ENCODE results near the gene FAM229B.

FAM229B gene

DNA sequence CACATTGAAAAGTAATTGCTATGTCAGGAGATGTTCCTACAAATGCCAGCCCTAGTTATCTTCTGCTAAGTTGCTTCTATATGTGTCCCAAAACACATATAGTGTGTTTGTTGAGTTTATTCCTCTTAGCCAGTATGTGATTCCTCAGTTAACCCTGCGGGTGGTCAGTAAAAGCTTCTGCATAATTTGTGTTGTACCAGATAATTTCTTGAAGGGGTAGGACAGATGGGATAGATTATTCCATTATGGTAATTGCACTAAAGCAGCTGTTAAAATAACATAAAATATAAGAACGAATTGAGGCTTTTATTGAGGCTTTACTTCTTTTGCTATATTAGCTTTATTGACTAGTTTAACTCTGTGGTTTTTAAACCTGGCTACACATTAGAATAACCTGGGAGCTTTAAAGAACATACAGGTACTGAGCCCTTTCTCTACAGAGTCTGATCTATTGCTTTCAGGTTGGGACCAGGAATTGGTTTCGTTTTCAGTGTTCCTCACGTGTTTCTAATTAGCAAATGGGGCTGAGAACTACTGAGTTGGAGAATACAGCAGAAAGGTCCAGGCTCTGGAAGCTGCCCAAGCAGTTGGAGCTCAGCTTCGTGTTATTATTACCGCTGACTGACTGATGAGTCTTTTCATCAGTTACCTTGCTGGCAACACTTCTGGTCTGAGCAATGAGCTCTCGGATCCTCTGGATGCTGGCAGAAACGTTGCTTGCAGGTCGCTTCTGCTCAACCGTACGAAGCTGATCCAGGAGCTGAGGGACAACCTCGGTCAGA is 56.9 kb downstream of the FAM229B start:
- DNase-seq = no peak

DNA sequence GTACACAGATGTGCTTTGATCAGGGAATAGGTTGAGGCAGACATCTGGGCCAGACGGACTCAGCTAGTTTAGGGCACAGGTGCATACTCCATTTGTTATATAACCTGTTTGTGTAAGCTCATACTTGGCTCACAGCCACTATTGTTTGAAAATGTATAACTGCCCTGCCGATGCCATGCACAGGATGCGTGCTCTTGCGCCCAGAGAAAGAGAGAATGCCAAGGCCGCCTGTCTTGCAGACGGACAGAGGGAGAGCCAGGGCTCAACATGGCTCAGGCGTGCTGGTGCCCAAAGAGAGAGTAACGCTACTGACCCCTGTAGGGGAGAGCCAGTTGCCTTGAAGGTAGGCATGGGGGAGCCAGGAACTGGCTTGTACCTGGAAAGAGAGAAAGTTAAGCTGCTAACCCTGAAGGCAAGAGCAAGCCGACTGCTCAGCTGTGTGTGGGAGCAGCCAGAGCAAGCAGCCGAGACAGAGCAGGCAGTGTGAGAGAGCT is 57.7 kb downstream of the FAM229B start:
- no peak for DNase-seq

DNA sequence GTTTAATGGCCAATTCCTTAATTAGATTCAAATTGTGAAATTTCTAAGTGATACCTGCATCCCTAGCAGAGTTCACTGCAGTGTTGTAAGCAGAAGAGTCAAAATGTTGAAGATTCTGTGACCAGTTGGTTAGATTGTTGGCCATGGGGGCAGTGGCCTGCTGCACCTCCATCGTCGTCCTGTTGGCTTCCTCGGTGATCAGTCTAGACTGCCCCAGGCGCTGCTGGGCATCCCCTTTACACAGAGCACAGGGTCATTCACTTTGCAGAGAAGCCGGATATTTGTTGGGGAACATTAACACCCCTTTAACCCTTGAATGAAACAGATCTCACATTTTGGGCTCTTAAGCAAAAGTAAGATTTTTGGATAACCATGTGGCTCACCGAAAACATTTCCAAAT is 60.7 kb downstream of the FAM229B start:
- no peak for DNase-seq

DNA sequence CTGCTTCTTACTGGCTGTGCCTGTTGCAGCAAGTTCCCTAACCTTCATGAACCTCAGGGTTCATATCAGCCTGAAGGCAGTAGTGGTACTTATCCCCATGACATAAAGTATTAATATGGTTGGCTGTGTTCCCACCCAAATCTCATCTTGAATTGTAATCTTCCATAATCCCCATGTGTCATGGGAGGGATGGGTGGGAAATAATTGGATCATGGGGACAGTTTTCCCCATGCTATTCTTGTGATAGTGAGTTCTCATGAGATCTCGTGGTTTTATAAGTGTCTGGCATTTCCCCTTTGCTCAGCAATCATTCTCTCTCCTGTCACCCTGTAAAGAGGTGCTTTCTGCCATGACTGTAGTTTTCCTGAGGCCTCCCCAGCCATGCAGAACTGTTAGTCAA is 61.8 kb downstream of the FAM229B start:
- no peak for DNase-seq

DNA sequence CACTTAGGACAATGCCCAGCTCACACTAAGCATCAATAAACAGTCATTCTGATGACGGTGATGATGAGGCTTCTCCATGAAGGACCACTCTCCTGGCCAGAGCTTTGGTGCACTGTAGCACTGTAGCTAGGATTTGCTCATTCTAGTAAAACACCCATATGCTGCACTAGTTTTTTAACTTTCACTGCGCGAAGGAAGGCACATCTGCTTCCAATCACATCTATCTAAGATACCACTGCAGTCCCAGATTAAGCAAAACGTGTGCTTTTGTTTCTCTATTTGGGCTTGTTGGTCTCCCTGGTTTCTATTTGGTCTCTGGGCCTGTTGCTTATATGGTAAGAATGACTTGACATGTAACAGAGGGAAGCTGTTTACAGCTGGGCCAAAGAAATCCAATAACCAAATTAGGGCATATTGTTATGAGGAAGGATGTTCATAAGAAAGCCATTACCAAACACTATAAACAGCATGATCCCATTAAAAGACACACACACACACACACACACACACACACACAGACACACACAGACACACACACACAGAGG is 62.4 kb downstream of the FAM229B start:
- no peak for DNase-seq

DNA sequence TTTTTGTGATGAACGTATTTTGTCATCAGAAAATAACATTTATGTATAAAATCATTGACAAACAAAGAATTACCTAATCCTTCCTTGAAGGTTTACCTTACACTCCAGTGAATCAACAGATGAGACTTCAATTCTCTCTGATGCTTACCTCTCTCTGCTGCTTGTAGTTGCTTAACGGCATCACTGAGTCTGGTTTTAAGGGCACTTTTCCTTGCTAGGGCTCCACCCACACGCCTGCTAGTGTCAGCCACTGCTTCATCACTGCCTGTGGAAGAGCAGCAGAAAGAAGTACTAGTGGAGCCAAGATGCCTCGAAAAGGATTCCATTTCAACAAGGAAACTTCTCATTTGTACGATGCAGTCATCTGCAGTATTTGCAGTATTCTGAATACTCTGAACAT is 63.0 kb downstream of the FAM229B start:
- no peak for DNase-seq
